Measurements from ENCODE around the gene MOG. TPM values are rescaled to one million over a fixed set of nuclear protein-coding genes. Genes with fewer than 3 reads are reported as not detected.
"Not testable (repeated sequence)": the region's sequence is repeated elsewhere in the genome, so short reads cannot be mapped to it uniquely, and the experiment has no call there.

The MOG gene
- total RNA-seq, 1 donor from 2014 or later, result not detected

DNA sequence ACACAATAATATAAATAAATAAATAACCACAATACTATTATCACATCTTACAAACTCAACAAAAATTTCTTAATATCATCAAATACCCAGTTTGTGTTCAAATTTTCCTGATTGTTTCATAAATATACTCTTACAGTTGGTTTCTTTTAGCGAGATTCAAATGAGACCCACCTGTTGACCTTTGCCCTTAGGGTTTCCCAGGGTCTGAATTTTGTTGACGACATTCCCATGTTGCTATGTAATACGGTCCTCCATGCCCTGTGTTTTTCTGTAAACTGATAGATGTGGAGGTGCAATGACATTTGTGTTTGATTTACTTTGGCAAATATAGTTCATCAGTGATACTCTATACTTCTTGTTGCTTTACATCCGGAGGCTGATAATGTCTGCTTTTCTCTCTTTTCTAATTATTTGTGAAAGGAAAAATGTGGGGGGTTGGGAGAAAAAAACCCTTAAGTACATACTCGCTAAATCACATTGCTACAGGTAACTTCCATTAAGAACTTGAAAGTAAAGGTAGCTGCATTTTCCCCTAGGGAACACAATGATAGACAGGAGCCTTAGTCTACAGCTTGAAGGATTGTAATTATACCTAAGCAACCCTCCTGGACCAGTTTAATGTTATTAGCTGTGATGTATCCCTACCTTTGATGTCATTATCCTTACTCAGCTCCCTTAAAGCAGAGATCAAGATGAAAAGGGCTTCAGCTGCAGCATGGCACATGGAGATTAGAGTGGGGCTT is 6.6 kb downstream of the MOG start:
- peaks cover 9% of the 10 kb centered on the region for H3K4me1 Mint-ChIP-seq (ENCODE audit: low read depth)
- H3K4me3 Mint-ChIP-seq (ENCODE audit: low read depth), result no peak overlapping the region
- H3K9me3 Mint-ChIP-seq (ENCODE audit: low read depth), result no peaks in the 10 kb centered on the region
- no peaks in the 10 kb centered on the region for H3K36me3 Mint-ChIP-seq (ENCODE audit: insufficient read depth)
- no peak overlapping the region for H3K27ac Mint-ChIP-seq
- no peak for TF ChIP-seq CTCF (IDR thresholded peaks at IDR 0.05; ENCODE audit: unreplicated experiment)
- H3K27me3 Mint-ChIP-seq, result peaks cover 10% of the 10 kb centered on the region
- DNase-seq (ENCODE audit: low spot score, unreplicated experiment), result no peak

DNA sequence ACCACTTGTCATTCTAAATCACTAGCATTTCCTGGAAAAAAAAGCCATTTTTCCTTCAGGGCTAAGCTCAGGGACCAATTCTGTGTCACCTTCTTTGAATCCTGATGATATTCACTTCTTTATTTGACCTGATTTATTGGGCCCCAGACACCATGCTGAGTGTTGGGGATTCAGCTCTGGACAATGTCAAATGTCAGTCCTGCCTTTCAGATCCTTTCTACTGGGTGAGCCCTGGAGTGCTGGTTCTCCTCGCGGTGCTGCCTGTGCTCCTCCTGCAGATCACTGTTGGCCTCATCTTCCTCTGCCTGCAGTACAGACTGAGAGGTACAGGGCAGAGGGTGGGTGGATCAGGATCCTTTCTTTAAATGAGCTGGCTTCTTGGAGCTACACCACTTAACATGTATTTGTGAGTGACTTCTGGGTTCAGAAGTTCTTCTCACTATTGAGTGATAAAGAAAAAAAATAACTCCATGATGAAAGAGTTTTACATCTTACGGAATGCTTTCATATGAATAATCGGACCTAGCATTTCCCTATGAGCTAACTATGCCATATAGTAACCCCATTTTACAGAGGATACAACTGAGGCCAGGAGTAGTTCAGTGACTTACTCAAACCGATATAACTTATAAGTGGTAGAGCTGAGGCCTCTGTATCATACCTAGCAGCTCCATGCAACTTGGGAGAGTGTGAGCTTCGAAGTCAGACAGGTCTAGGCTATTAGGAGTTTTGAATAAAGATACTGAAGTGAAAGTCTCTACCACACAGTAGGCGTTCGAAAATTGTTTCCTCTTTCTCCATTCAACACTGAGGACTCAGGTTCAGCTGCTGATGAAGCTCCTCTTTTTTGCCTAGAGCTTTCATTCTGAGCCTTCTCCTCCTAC is 9.3 kb downstream of the MOG start:
- no peak for TF ChIP-seq CTCF (IDR thresholded peaks at IDR 0.05; ENCODE audit: unreplicated experiment)
- H3K27me3 Mint-ChIP-seq, result peaks cover 15% of the 10 kb centered on the region
- H3K4me1 Mint-ChIP-seq (ENCODE audit: low read depth), result peaks cover 9% of the 10 kb centered on the region
- no peak overlapping the region for H3K4me3 Mint-ChIP-seq (ENCODE audit: low read depth)
- H3K27ac Mint-ChIP-seq, result peak overlapping the region; percentile 57
- H3K36me3 Mint-ChIP-seq (ENCODE audit: insufficient read depth), result no peaks in the 10 kb centered on the region
- no peaks in the 10 kb centered on the region for H3K9me3 Mint-ChIP-seq (ENCODE audit: low read depth)
- no peak for DNase-seq (ENCODE audit: low spot score, unreplicated experiment)

GRCh38 chr6:29666826-29667130 is 9.9 kb downstream of the MOG start:
- no peak overlapping the region for H3K27ac Mint-ChIP-seq
- peaks cover 18% of the 10 kb centered on the region for H3K27me3 Mint-ChIP-seq
- TF ChIP-seq CTCF (IDR thresholded peaks at IDR 0.05; ENCODE audit: unreplicated experiment), result no peak
- H3K9me3 Mint-ChIP-seq (ENCODE audit: low read depth), result no peaks in the 10 kb centered on the region
- peaks cover 8% of the 10 kb centered on the region for H3K4me1 Mint-ChIP-seq (ENCODE audit: low read depth)
- DNase-seq (ENCODE audit: low spot score, unreplicated experiment), result no peak
- no peaks in the 10 kb centered on the region for H3K36me3 Mint-ChIP-seq (ENCODE audit: insufficient read depth)
- H3K4me3 Mint-ChIP-seq (ENCODE audit: low read depth), result no peak overlapping the region

DNA sequence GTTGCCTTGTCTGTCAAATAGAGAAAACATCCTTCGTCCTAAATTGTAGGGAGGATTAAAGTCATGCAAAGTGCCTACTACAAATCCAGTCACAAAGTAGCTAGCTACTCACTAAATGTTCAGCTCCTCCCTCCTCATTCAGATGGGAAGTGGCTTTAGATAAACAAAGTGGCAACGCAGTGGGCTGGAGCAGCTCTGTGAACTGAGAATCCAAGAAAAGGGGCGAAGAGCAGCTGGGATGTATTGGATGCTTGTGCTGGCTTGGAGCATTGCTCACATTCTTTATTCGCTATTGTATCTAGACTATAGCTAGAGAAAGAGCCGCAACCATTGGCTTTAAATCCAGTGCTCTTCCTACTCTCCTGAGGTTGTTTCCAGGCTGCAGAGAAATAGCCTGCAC is 10.3 kb downstream of the MOG start:
- no peaks in the 10 kb centered on the region for H3K36me3 Mint-ChIP-seq (ENCODE audit: insufficient read depth)
- no peak for DNase-seq (ENCODE audit: low spot score, unreplicated experiment)
- H3K9me3 Mint-ChIP-seq (ENCODE audit: low read depth), result no peaks in the 10 kb centered on the region
- TF ChIP-seq CTCF (IDR thresholded peaks at IDR 0.05; ENCODE audit: unreplicated experiment), result no peak
- no peak overlapping the region for H3K4me3 Mint-ChIP-seq (ENCODE audit: low read depth)
- peaks cover 8% of the 10 kb centered on the region for H3K4me1 Mint-ChIP-seq (ENCODE audit: low read depth)
- peaks cover 18% of the 10 kb centered on the region for H3K27me3 Mint-ChIP-seq
- no peak overlapping the region for H3K27ac Mint-ChIP-seq

- Mint-ChIP-seq H3K9me3 (ENCODE audit: low read depth) (no peaks in the 10 kb centered on the region), H3K4me3 (ENCODE audit: low read depth) (no peak overlapping the region), H3K4me1 (ENCODE audit: low read depth) (no peaks in the 10 kb centered on the region), H3K36me3 (ENCODE audit: insufficient read depth) (no peaks in the 10 kb centered on the region), H3K27me3 (peaks cover 18% of the 10 kb centered on the region), H3K27ac (no peak overlapping the region)
- DNase-seq (ENCODE audit: low spot score, unreplicated experiment), result no peak
- TF ChIP-seq CTCF (IDR thresholded peaks at IDR 0.05; ENCODE audit: unreplicated experiment), result no peak
These were observed 14.1 kb downstream of the MOG start for GRCh38 chr6:29671026-29671425.

DNA sequence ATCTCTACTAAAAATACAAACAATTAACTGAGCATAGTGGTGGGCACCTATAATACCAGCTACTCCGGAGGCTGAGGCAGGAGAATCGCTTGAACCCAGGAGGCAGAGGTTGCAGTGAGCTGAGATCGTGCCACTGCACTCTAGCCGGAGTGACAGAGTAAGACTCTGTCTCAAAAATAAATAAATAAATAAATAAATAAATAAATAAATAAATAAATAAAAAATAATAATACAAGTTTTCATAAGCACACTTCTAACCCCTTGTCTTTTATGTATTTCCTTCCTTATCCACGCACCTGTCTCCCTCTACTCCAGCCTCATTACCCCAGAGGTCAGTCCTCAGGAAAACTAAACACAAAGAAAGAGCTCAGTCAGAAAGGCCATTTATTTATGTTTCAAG is 15.2 kb downstream of the MOG start:
- H3K27me3 Mint-ChIP-seq, result peaks cover 18% of the 10 kb centered on the region
- H3K9me3 Mint-ChIP-seq (ENCODE audit: low read depth); H3K36me3 Mint-ChIP-seq (ENCODE audit: insufficient read depth); H3K4me3 Mint-ChIP-seq (ENCODE audit: low read depth); DNase-seq (ENCODE audit: low spot score, unreplicated experiment); H3K4me1 Mint-ChIP-seq (ENCODE audit: low read depth); H3K27ac Mint-ChIP-seq: not testable (repeated sequence)

All from progenitor cell of endocrine pancreas (in vitro differentiated cells).